HG02884 (cell line): ENCODE data around the gene DECR2.

Experiments used
- ATAC-seq: cut with Tn5 transposase; IDR thresholded peaks from one replicate; pipeline ENCODE4 v1.9.1; 2021; ENCODE audit warnings: mild to moderate bottlenecking, moderate library complexity; ENCODE audit not compliant: unreplicated experiment

The DECR2 gene

DNA sequence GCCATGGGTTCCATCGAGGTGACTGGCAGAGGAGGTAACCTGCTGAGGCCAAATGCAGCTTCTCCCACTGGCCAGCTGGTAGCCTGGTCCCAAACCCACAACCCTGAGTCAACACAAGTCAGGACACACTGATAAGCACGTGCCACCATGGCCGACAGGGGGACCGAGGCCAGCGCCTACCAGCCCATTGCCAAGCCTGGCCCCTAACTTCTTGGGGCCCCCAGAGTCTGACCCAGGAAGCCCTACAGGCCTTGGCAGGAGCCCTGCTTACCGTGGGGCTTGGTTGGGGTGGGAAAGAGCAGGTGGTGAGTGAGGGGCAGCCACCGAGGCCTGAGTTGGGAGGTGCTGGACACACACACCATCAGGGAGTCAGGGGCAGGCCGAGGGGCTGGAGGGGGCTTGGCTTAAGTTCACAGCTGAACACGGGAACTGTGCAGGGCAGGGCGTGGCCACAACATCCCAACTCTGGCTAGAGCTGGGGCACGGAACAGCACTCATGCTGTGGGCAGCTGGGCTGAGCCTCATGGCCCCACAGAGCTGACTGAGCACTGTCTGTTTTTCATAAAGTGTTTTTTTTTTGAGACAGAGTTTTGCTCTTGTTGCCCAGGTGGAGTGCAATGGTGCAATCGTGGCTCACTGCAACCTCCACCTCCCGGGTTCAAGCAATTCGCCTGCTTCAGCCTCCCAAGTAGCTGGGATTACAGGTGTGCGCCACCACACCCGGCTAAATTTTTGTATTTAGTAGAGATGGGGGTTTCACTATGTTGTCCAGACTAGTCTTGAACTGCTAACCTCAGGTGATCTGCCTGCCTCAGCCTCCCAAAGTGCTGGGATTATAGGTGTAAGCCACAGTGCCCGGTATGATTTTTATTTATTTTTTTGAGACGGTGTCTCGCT is 36.8 kb upstream of the DECR2 start:
- no peak for ATAC-seq

GRCh38 chr16:366476-366875 is 35.2 kb upstream of the DECR2 start:
- ATAC-seq: no peak

- no peak for ATAC-seq
Measured at GRCh38 chr16:367333-367903, 34.3 kb upstream of the DECR2 start.

- ATAC-seq: no peak
Measured at GRCh38 chr16:368388-369158, 33.1 kb upstream of the DECR2 start.

GRCh38 chr16:369275-369865 is 32.3 kb upstream of the DECR2 start:
- ATAC-seq: no peak

DNA sequence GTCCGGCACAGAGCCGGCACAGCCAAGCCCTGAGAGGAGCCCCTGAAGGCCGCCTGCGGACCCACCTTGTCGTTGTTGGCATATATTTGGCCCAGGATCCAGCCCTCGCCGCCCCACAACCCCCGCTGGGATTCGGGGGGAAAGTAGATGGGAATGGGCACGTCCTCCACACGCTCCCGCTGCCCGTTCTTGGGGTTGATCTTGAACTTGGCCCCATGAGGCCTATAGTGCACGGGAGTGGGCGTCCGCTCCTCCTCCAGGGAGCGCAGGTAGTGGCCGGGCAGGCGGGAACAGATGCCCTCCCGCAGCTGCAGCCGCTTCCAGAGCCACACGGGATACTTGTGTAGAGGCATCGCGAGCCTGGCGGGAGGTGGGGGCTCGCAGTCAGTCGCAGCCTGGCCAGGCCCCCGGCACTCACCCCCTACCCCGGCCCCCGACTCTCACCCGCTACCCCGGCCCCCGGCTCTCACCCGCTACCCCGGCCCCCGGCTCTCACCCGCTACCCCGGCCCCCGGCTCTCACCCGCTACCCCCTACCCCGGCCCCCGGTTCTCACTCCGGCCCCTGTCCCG is 31.7 kb upstream of the DECR2 start:
- ATAC-seq: no peak

DNA sequence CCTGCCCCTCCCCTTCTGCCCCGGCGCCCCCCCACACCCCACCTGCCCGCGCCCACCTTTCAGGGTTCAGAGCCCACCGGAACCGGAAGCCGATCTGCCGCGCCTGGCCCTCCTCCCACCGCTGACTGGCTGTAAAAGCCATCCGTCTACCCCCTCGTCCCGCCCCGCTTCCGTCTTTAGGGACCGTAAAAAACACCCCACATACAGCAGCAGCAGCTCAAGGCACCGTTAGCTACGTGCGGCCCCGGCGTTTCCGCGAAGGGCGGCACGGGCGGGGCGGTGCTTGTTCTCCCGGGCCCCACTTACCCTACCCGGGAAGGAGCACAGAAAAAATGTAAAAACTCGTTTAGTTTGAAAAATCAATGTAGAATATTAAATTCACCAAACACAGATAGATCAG is 31.2 kb upstream of the DECR2 start, which contains the start of gene MRPL28:
Gene MRPL28, minus strand, starts transcription at position 96 of the 400 bp plus-strand sequence. CDS start 320 bp downstream, outside the sequence.
- peak; percentile 69 for ATAC-seq

DNA sequence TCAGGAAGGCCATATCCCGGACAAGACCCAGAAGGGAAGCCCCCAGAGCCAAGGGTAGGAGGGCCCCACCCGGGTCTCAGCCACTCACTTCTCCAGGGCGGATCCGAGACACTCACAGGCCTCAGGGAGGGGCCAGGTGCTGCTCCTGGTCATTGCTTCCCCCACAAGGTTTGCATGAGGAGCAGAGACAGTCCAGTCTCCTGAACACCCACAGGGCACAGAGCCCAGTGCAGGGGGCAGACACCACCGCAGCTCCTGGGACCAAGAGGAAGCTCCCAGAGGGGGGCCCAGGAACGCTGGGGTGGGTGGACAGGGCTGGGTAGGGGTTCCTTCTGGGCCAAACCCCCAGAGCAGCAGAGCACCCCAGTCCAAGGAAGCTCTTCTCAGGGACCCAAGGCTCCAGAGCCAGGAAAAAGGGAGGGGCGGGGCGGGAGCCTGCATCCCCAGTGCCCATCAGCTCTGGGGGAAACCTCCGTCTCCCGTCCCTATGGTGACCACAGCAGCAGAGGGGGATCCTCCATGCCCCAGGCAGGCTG is 30.6 kb upstream of the DECR2 start:
- ATAC-seq: no peak

DNA sequence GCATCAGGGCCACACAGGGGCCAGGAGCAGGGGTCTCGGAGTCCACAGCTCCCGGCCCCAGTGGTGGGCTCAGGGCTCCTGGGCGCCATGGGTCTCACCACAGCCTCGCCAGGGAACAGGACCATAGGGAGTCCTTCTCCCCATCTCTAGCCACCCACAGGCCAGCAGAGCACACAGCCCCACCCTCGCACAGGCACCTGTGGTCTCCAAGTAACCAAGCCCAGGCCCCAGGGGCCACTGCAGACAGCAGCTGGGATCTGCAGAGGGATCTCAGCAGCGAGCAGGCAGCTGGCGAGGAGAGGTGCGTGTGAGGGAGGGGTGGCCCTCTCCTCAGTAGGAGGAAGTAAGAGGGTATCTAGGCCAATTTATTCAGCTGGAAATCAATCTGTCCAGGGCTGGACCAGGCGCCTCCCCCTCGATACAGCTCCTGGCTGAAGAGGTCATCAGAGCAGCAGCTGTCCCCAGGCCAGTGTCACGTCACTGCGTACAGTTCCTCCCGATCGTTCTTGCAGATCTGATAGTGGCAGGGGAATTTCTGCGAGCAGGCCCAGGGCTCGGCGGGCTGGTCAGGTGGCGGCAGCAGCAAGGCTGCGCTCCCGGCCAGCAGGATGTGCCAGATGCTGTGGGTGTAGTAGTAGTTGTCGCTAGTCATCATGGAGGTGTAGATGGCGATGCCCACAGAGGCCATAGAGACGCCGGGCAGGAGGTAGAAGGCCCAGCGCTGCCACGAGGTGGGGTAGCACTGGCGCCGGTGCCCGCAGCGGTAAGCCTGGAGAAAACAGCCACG is 30.0 kb upstream of the DECR2 start:
- no peak for ATAC-seq

GRCh38 chr16:372302-372983 is 29.2 kb upstream of the DECR2 start:
- no peak for ATAC-seq

DNA sequence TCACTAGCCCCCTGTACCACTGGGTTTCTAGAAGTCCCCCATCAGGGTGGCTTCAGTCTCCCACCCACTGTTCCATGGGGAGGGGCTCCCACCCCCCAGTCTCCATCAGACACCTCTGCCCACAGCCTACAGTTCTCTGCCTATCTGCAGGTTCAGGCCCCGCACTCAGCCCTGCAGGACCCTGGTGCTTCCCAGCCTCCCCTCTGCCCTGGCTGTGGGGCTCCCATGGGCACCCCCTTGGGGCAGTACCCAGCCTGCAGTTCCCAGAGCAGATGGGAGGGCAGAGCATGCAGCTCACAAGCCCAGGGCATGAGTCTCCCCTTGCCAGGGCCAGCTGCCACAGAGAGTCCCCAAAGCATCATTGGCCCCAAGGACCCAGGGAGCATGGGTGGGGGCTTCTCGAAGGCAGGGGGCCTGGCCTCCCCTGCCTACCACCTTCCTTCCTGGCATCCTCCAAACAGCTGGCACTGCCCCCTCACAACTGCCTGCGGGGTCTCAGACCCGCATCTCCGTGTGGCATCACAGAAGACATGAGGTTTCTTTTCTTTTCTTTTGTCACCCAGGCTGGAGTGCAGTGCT is 28.6 kb upstream of the DECR2 start:
- no peak for ATAC-seq

DNA sequence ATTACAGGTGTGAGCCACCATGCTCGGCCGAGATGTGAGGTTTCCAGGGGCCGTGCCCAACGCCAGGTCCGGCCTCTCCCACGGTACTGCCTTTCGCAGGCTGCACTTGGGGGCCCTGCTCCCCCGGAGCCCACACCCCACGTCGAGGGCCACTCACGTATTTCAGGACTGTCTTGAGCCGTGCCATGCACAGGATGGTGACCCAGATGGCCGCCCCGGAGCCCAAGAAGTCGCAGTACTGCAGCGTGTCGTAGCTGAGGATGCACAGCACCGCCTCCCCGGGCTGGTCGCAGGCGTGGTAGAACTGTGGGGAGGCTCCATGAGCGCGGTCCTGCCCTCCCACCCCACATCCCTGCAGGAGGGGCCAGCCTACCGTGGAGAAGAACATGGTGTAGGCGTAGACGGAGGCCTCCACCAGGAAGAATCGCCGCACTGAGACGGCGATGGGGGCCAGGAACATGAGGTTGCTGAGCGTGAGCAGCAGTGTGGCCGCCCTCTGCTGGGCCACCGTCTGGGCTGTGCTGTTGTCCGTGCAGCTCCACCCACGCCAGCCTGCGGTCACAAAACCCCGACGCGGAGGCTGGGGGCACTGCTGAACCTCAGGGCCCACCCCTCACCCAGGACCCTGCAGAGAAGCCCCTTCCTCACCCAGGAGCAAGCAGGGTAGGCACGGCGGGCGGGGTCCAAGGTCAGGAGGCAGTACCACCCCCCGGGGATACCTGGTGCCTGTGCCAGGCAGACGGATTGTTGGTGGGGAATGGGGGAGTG is 27.7 kb upstream of the DECR2 start:
- ATAC-seq: no peak

DNA sequence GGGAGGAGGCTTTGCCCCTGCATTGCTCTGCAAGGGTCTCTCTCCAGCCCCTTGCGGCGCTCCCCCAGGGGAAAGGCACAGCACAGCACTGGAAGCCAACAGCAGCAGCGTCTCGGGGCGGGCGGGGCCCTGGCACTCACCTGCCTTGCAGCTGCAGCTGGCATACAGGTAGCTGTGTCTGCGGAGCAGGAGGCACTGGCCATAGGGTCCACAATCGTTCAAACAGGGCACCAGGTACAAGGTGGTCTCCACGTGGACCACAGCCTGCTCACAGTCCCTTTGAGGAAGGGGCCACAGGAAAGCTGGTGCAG is 27.1 kb upstream of the DECR2 start:
- ATAC-seq: no peak

GRCh38 chr16:375212-375611 is 26.5 kb upstream of the DECR2 start:
- ATAC-seq: no peak

GRCh38 chr16:375927-376816 is 25.5 kb upstream of the DECR2 start:
- ATAC-seq: no peak

GRCh38 chr16:376817-377418 is 24.8 kb upstream of the DECR2 start:
- ATAC-seq: no peak

DNA sequence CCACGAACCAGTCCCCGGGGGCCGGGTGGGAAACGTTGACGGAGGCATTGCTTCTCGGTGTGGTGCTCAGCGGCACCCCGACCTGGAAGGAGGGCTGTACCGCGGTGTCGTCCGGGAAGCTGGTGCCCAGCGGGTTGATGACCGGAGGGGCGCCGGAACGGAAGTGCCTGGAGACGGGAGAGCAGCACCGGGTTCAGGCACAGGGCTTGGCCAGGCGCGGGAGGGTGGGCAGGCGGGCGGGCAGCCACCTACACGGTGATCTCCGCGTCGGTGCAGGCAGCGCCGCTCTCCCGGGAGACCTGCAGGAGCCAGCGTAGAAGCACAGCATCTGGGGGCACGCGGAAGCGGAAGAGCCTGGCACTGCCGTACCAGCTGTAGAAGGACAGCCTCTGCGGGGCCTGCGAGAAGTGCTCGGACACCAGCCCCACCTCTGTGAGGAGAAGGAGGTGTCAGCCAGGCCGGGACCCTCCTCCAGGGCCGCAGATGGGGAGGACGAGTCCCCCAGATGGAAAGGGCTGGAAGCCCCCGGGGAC is 24.2 kb upstream of the DECR2 start:
- ATAC-seq: no peak
